Body of pancreas (tissue), 4 donors: Measurements from ENCODE around the gene XNDC1N. TPM values are rescaled to one million over a fixed set of nuclear protein-coding genes. Genes with fewer than 3 reads are reported as not detected.

Experiments used
- ATAC-seq: fragments of 150-250 bp; one replicate; pipeline ENCODE4 v1.9.1; 2016
- DNase-seq, 4 donors: peaks; one replicate each; pipeline ENCODE4 v3.0.0-alpha.2; 2019
- H3K27ac ChIP-seq, 4 donors: fragments of 200-600 bp; sonication (generic); 1 replicate in 3 of 4; 2 replicates in 1 of 4; pipeline versions ENCODE4 v1.5.1 to v1.6.1; 2016 to 2019; ENCODE audit warnings: mild to moderate bottlenecking in 1 of 4, mixed read lengths in 1 of 4, moderate library complexity in 1 of 4
- H3K27me3 ChIP-seq, 2 donors: fragments of 200-600 bp; sonication (generic); one replicate each; pipeline ENCODE4 v1.6.0; 2016; ENCODE audit warnings: mild to moderate bottlenecking in 1 of 2
- H3K36me3 ChIP-seq, 2 donors: fragments of 200-600 bp; sonication (generic); replicated peaks in 1 of 2; 2 replicates each; pipeline ENCODE4 v1.5.1; 2016; ENCODE audit warnings: low read depth in 2 of 2; ENCODE audit not compliant: insufficient read depth in 1 of 2
- H3K4me1 ChIP-seq: fragments of 200-600 bp; sonication (generic); one replicate; pipeline ENCODE4 v1.6.0; 2016
- H3K4me3 ChIP-seq, 2 donors: fragments of 200-600 bp; sonication (generic); 1 replicate in 1 of 2; 2 replicates in 1 of 2; pipeline ENCODE4 v1.5.1; 2016 to 2019
- H3K9me3 ChIP-seq, 3 donors: fragments of 200-600 bp; sonication (generic); 1 replicate in 2 of 3; 2 replicates in 1 of 3; pipeline ENCODE4 v1.5.1; 2016
- CTCF ChIP-seq, 7 experiments: fragments of 450-650 bp in 4 of 7; fragments of 200-600 bp in 3 of 7; sonication (generic) in 3 of 7; IDR thresholded peaks; one replicate each; pipeline ENCODE4 v1.5.1; 2016 to 2019; ENCODE audit warnings: antibody characterized with exemption in 7 of 7
- POLR2A ChIP-seq, 3 donors: fragments of 450-650 bp; IDR thresholded peaks; one replicate each; pipeline ENCODE4 v1.6.1; 2016; ENCODE audit warnings: antibody characterized with exemption in 3 of 3, mild to moderate bottlenecking in 2 of 3
- WGBS, 2 donors: methylation state at CpG; one replicate each; pipeline ENCODE4 v1.1.5; 2017; 5-methylcytosine and 5-hydroxymethylcytosine counted together
- intact Hi-C: fragments of 100-400 bp; cut with DNase I; formaldehyde crosslinking; loops from one replicate; pipeline ENCODE4 v1.15.1; 2023
- total RNA-seq, 2 donors: library from RNA; depleted of rRNA; stranded (reverse); fragments of >200 nt; gene quantifications; one replicate each; pipeline ENCODE4 v1.1.0, GENCODE V29; 2016

XNDC1N gene
- total RNA-seq, 2 donors from 2014 or later: 7.3 to 14.5 TPM

- Histone ChIP-seq H3K4me3 (no peak overlapping the region), H3K9me3 (no peaks in the 10 kb centered on the region), H3K4me1 (no peaks in the 10 kb centered on the region), H3K36me3 (peaks cover 0 to 1% of the 10 kb centered on the region in 2 donors), H3K27ac (no peak overlapping the region), H3K27me3 (no peaks in the 10 kb centered on the region)
- 96 to 97% methylated on average over 2 of the region's 2 CpGs for WGBS, 2 donors
- intact Hi-C loops: no loop called here
- DNase-seq (no peak), ATAC-seq (no peak)
- TF ChIP-seq POLR2A (IDR thresholded peaks at IDR 0.05) (no peak), CTCF (IDR thresholded peaks at IDR 0.05) (no peak)
Observed at GRCh38 chr11:71971680-71972079, 43.3 kb upstream of the XNDC1N start.

- no peak for TF ChIP-seq POLR2A (IDR thresholded peaks at IDR 0.05)
- TF ChIP-seq CTCF (IDR thresholded peaks at IDR 0.05): no peak
- H3K27ac ChIP-seq: no peak overlapping the region
- no peak for DNase-seq
- intact Hi-C loops: no loop called here
- no peaks in the 10 kb centered on the region for H3K9me3 ChIP-seq
- no peak overlapping the region for H3K4me3 ChIP-seq
- WGBS, 2 donors: 91 to 100% methylated on average over 4 of the region's 4 CpGs
- no peak for ATAC-seq
- no peaks in the 10 kb centered on the region for H3K4me1 ChIP-seq
- peaks cover 0 to under 1% of the 10 kb centered on the region in 2 donors for H3K36me3 ChIP-seq
- H3K27me3 ChIP-seq: no peaks in the 10 kb centered on the region
Observed at GRCh38 chr11:71964641-71965040, 36.2 kb upstream of the XNDC1N start.

- no peak for ATAC-seq
- H3K9me3 ChIP-seq: no peaks in the 10 kb centered on the region
- H3K36me3 ChIP-seq: no peaks in the 10 kb centered on the region
- TF ChIP-seq POLR2A (IDR thresholded peaks at IDR 0.05) (no peak), CTCF (IDR thresholded peaks at IDR 0.05) (no peak)
- H3K4me1 ChIP-seq: no peaks in the 10 kb centered on the region
- 84 to 90% methylated on average over 8 of the region's 8 CpGs for WGBS, 2 donors
- DNase-seq: no peak
- H3K27ac ChIP-seq: no peak overlapping the region
- no peaks in the 10 kb centered on the region for H3K27me3 ChIP-seq
- H3K4me3 ChIP-seq: no peak overlapping the region
- intact Hi-C loops: no loop called here
Observed at GRCh38 chr11:71963468-71963867, 35.1 kb upstream of the XNDC1N start.

- TF ChIP-seq POLR2A (IDR thresholded peaks at IDR 0.05) (no peak), CTCF (IDR thresholded peaks at IDR 0.05) (no peak)
- Histone ChIP-seq H3K27me3 (no peaks in the 10 kb centered on the region), H3K4me1 (no peaks in the 10 kb centered on the region), H3K36me3 (no peaks in the 10 kb centered on the region), H3K27ac (no peak overlapping the region), H3K4me3 (no peak overlapping the region), H3K9me3 (no peaks in the 10 kb centered on the region)
- DNase-seq (no peak), ATAC-seq (no peak)
- WGBS, 2 donors: 62 to 71% methylated on average over 2 of the region's 2 CpGs
- intact Hi-C loops: no loop called here
Observed at GRCh38 chr11:71962428-71963038, 34.1 kb upstream of the XNDC1N start.

GRCh38 chr11:71955898-71956456 lies 27.6 kb upstream of the XNDC1N start:
- intact Hi-C loops: no loop called here
- H3K36me3 ChIP-seq: no peaks in the 10 kb centered on the region
- no peaks in the 10 kb centered on the region for H3K9me3 ChIP-seq
- whole genome bisulfite sequencing, 2 donors: 30 to 38% methylated on average over 3 of the region's 3 CpGs
- TF ChIP-seq CTCF (IDR thresholded peaks at IDR 0.05) (no peak), POLR2A (IDR thresholded peaks at IDR 0.05) (no peak)
- H3K4me3 ChIP-seq: no peak overlapping the region
- H3K27me3 ChIP-seq: no peaks in the 10 kb centered on the region
- H3K4me1 ChIP-seq: peaks cover 5% of the 10 kb centered on the region
- no peak overlapping the region for H3K27ac ChIP-seq
- ATAC-seq: no peak
- no peak for DNase-seq
